Adrenal gland (tissue), 12 donors: ENCODE measurements around the gene BNC2. TPM values are rescaled to one million over a fixed set of nuclear protein-coding genes. Genes with fewer than 3 reads are reported as not detected.

Experiments used
- DNase-seq, 7 donors: peaks; one replicate each; pipeline ENCODE4 v3.0.0-alpha.2; 2019 to 2020
- H3K27ac ChIP-seq, 5 donors: fragments of 200-600 bp; sonication (generic) in 4 of 5; 1 replicate in 3 of 5; 2 replicates in 2 of 5; pipeline versions ENCODE4 v1.5.1 to v1.8.0; 2016 to 2020; ENCODE audit warnings: mild to moderate bottlenecking in 1 of 5
- H3K27me3 ChIP-seq: fragments of 200-600 bp; 2 replicates; pipeline ENCODE4 v1.8.0; 2021
- H3K36me3 ChIP-seq, 2 donors: fragments of 200-600 bp; replicated peaks in 1 of 2; 1 replicate in 1 of 2; 2 replicates in 1 of 2; pipeline versions ENCODE4 v1.5.1 to v1.8.0; 2018 to 2022
- H3K4me1 ChIP-seq, 2 donors: fragments of 200-600 bp; replicated peaks in 1 of 2; 1 replicate in 1 of 2; 2 replicates in 1 of 2; pipeline versions ENCODE4 v1.5.1 to v1.8.0; 2018 to 2021
- H3K4me3 ChIP-seq, 4 donors: fragments of 200-600 bp; sonication (generic) in 3 of 4; one replicate each; pipeline ENCODE4 v1.5.1; 2016 to 2018
- H3K9me3 ChIP-seq, 3 donors: fragments of 200-600 bp; sonication (generic) in 1 of 3; replicated peaks in 1 of 3; 1 replicate in 2 of 3; 2 replicates in 1 of 3; pipeline versions ENCODE4 v1.5.1 to v1.8.0; 2016 to 2021
- POLR2A ChIP-seq, 2 donors: fragments of 450-650 bp; IDR thresholded peaks; one replicate each; pipeline ENCODE4 v1.6.1; 2017; ENCODE audit warnings: antibody characterized with exemption in 2 of 2, mild to moderate bottlenecking in 2 of 2, moderate library complexity in 1 of 2
- WGBS, 4 donors: extraction: QIAGEN DNeasy Blood & Tissue Kit in 2 of 4; methylation state at CpG; one replicate each; pipeline versions ENCODE4 v1.1.5 to v1.1.7; 2013 to 2017; 5-methylcytosine and 5-hydroxymethylcytosine counted together
- intact Hi-C, 2 donors: fragments of 100-400 bp; cut with DNase I; formaldehyde crosslinking; loops; one replicate each; pipeline versions ENCODE4 v1.14.1 to v1.15.0; 2022 to 2023
- polyA plus RNA-seq, 3 donors: library from polyadenylated mRNA; stranded (reverse); fragments of 200-250 nt in 2 of 3; fragments of 350-450 nt in 1 of 3; fragmentation: Illumina TruSeq in 1 of 3; extraction: RNeasy Lipid Tissue Mini Kit (QIAGEN cat#74804) in 1 of 3; gene quantifications; one replicate each; pipeline ENCODE4 v1.2.3, GENCODE V29; 2013 to 2014
- total RNA-seq, 9 donors: library from RNA; depleted of rRNA in 4 of 9; stranded (reverse); fragments of >200 nt in 4 of 9; fragments of 120-200 nt in 1 of 9; fragmentation: NEBNext Ultra II Directional in 1 of 9; extraction: Animal tissue kit (Norgen Biotek cat#: 25700) in 1 of 9; gene quantifications; one replicate each; pipeline versions ENCODE4 v1.1.0 to v1.2.4, GENCODE V29; 2013 to 2023
- TF ChIP-seq, protein P1 (sequence below), 6 experiments: fragments of 450-650 bp in 4 of 6; fragments of 200-600 bp in 2 of 6; sonication (generic) in 1 of 6; IDR thresholded peaks; 1 replicate in 5 of 6; 2 replicates in 1 of 6; pipeline versions ENCODE4 v1.5.1 to v1.8.0; 2016 to 2021; ENCODE audit warnings: antibody characterized with exemption in 6 of 6, mild to moderate bottlenecking in 2 of 6, moderate library complexity in 1 of 6
- donor health status: healthy with polysubstance abuse.
- donor health status: Bipolar disorder and iron deficiency.
- donor health status: DM: yes; HTN: yes; CAD: no.
- donor health status: DM: no; HTN: no; CAD: no.
- donor health status: DM: no; HTN: no; CAD: no.
- donor health status: DM: yes; HTN: yes; CAD: no.

The BNC2 gene
- total and polyA plus RNA-seq, 12 donors, result 1.1 to 11.1 (median 5.0) TPM

DNA sequence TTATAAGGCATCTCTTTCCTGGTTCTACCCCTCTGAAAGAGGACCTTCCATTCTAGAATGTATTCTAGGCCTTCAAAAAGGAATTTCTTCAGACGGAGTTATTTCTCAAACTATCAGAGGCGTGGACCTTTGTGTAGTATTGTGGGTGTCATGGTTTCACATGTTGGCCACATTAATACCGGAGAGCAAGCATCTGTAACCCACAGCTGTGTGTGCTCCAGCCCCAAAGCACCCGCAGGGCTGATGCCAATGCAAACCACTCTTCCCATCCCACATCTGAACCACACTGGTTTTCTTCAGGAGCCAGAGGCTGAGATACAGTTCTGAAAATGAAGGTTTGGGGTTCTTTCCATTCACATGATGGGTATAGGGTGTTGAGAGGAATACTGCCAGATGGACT, 127.1 kb downstream of the BNC2 start:
- no peaks in the 10 kb centered on the region for H3K27me3 ChIP-seq
- H3K4me1 ChIP-seq, result no peaks in the 10 kb centered on the region
- intact Hi-C loops, result no loop called here
- H3K27ac ChIP-seq, result no peak overlapping the region
- no peak overlapping the region for H3K4me3 ChIP-seq
- no peaks in the 10 kb centered on the region for H3K36me3 ChIP-seq
- TF ChIP-seq POLR2A (IDR thresholded peaks at IDR 0.05), result no peak
- TF ChIP-seq, protein P1, sequence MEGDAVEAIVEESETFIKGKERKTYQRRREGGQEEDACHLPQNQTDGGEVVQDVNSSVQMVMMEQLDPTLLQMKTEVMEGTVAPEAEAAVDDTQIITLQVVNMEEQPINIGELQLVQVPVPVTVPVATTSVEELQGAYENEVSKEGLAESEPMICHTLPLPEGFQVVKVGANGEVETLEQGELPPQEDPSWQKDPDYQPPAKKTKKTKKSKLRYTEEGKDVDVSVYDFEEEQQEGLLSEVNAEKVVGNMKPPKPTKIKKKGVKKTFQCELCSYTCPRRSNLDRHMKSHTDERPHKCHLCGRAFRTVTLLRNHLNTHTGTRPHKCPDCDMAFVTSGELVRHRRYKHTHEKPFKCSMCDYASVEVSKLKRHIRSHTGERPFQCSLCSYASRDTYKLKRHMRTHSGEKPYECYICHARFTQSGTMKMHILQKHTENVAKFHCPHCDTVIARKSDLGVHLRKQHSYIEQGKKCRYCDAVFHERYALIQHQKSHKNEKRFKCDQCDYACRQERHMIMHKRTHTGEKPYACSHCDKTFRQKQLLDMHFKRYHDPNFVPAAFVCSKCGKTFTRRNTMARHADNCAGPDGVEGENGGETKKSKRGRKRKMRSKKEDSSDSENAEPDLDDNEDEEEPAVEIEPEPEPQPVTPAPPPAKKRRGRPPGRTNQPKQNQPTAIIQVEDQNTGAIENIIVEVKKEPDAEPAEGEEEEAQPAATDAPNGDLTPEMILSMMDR (IDR thresholded peaks at IDR 0.05), result no peak
- 63 to 70% (median 67%) methylated on average over 4 of the region's 4 CpGs for WGBS, 4 donors
- DNase-seq, result no peak
- H3K9me3 ChIP-seq, result no peaks in the 10 kb centered on the region

DNA sequence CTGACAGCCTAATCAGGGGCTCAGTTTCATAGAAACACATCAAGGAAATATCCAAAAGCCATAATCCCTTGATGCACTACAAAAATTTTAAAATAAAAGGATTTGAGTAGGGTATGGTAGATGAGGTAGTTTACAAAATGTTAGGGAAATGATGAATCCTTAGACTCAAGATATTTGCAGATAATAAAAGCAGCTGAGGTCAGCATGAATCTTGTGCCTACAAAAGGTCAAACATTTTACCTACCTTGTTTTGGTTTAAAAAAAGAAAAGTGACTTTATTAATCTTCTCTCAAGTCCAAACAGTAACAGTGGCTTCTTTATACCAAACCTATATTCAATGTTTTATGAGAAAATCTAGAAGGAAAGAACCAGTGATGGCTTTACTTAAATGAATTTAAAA, 135.5 kb downstream of the BNC2 start:
- no peak overlapping the region for H3K27ac ChIP-seq
- H3K27me3 ChIP-seq, result no peaks in the 10 kb centered on the region
- TF ChIP-seq POLR2A (IDR thresholded peaks at IDR 0.05), result no peak
- TF ChIP-seq, protein P1 (IDR thresholded peaks at IDR 0.05), result no peak
- H3K4me3 ChIP-seq, result no peak overlapping the region
- H3K4me1 ChIP-seq, result no peaks in the 10 kb centered on the region
- intact Hi-C loops, result no loop called here
- DNase-seq, result no peak
- H3K36me3 ChIP-seq, result no peaks in the 10 kb centered on the region
- H3K9me3 ChIP-seq, result no peaks in the 10 kb centered on the region

DNA sequence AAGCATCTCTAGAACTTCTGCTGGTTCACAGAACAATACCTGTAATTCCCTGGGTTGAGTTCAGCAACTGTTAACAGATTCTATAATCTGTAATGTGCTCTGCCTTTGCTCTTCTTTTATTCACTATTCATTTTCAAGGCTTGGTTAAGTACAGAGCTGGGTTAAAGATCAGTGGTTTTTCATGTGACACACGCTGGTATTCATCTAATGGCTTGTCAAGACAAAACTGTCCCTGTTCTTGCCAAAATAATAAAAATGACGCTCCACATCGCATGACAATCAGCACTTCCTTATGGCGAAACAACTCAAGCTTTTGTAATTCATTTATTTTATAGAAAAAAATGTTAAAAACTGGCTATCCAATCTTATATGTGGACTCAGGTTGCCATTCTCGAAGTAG, 137.9 kb downstream of the BNC2 start:
- no peak overlapping the region for H3K4me3 ChIP-seq
- no peak overlapping the region for H3K27ac ChIP-seq
- DNase-seq, result no peak
- H3K36me3 ChIP-seq, result no peaks in the 10 kb centered on the region
- H3K27me3 ChIP-seq, result no peaks in the 10 kb centered on the region
- H3K9me3 ChIP-seq, result no peaks in the 10 kb centered on the region
- no peaks in the 10 kb centered on the region for H3K4me1 ChIP-seq
- TF ChIP-seq, protein P1 (IDR thresholded peaks at IDR 0.05), result no peak
- no peak for TF ChIP-seq POLR2A (IDR thresholded peaks at IDR 0.05)
- intact Hi-C loops, result no loop called here
- WGBS, 4 donors, result 80 to 86% (median 86%) methylated on average over 5 of the region's 5 CpGs

DNA sequence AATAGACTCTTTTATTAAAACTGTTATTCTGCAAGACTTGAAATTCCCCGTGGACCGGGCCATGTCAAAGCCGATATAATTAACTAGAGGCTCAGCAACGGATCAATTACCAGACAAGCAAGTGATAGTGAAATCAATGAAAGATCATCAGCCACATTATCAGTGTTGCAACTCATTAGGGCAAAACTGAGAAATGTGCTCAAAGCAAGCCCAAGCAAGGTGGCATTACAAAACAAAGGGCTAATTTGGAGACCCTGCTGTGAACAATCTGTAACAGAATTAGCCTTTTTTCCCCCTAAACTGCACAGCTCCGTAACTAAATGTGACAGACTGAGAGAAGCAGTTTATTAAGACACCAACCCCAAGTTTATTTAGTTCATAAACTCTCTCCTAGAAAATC, 140.3 kb downstream of the BNC2 start:
- H3K27ac ChIP-seq, result no peak overlapping the region
- H3K36me3 ChIP-seq, result no peaks in the 10 kb centered on the region
- DNase-seq, result no peak
- H3K4me3 ChIP-seq, result no peak overlapping the region
- no peaks in the 10 kb centered on the region for H3K4me1 ChIP-seq
- no peaks in the 10 kb centered on the region for H3K27me3 ChIP-seq
- TF ChIP-seq, protein P1 (IDR thresholded peaks at IDR 0.05), result no peak
- no peak for TF ChIP-seq POLR2A (IDR thresholded peaks at IDR 0.05)
- no peaks in the 10 kb centered on the region for H3K9me3 ChIP-seq
- 72 to 85% (median 77%) methylated on average over 5 of the region's 5 CpGs for WGBS, 4 donors
- intact Hi-C loops, result no loop called here
